GM12878 (cell line): Measurements from ENCODE around the gene AK4. TPM values are rescaled to one million over a fixed set of nuclear protein-coding genes. Genes with fewer than 3 reads are reported as not detected.

Experiments used
- ATAC-seq: fragments of 200-7000 bp; cut with Tn5 transposase; 3 replicates; pipeline ENCODE4 v1.9.1; 2020; ENCODE audit warnings: mild to moderate bottlenecking, moderate library complexity
- BruUV-seq: library from RNA; stranded (reverse); fragments of 400-500 nt; replicated peaks from 2 replicates; lab custom pipeline; 2021; lab: Mats Ljungman, UMichigan
- CTCF ChIA-PET: fragments of 300-600 bp; sonication (Branson Sonifier 250); formaldehyde crosslinking; extraction: SDS; loops from one replicate; lab custom pipeline; 2021; ENCODE audit warnings: inconsistent platforms; lab: Yijun Ruan, JAX
- POLR2A ChIA-PET: fragments of 350-600 bp; formaldehyde crosslinking; extraction: SDS; loops from one replicate; lab custom pipeline; 2021; ENCODE audit warnings: inconsistent platforms; lab: Charles Lee
- RAD21 ChIA-PET: fragments of 300-600 bp; sonication (Branson Sonifier 250); formaldehyde crosslinking; loops from one replicate; lab custom pipeline; 2023; ENCODE audit warnings: antibody characterized with exemption; ENCODE audit not compliant: unreplicated experiment; lab: Charles Lee
- SMC1A ChIA-PET: fragments of 300-600 bp; sonication (Branson Sonifier 250); formaldehyde crosslinking; loops from one replicate; lab custom pipeline; 2023; ENCODE audit not compliant: unreplicated experiment, uncharacterized antibody; lab: Charles Lee
- DNase-seq: peaks from one replicate; pipeline ENCODE4 v3.0.0-alpha.2; 2011; ENCODE audit warnings: low read depth, low spot score
- FAIRE-seq: peaks from 3 replicates; lab custom pipeline; 2011; peaks lifted over from hg19 to GRCh38; lab: Jason Lieb, UNC
- H2AFZ ChIP-seq: 2 replicates; pipeline ENCODE4 v1.6.0; 2011; ENCODE audit warnings: low read depth, low read length, control low read depth; ENCODE audit not compliant: control insufficient read depth
- H3K27ac ChIP-seq: 2 replicates; pipeline ENCODE4 v1.5.1; 2011; ENCODE audit warnings: control low read depth; ENCODE audit not compliant: control insufficient read depth, insufficient read depth
- H3K27me3 ChIP-seq, 2 experiments: replicated peaks in 1 of 2; 2 replicates each; pipeline versions ENCODE4 v1.6.0 to v1.6.1; 2011; ENCODE audit warnings: low read length in 1 of 2; ENCODE audit not compliant: control insufficient read depth in 2 of 2, insufficient read depth in 2 of 2
- H3K36me3 ChIP-seq, 2 experiments: 2 replicates each; pipeline ENCODE4 v1.5.1; 2011; ENCODE audit warnings: low read length in 1 of 2; ENCODE audit not compliant: control insufficient read depth in 2 of 2, insufficient read depth in 2 of 2
- H3K4me1 ChIP-seq: 2 replicates; pipeline ENCODE4 v1.6.1; 2011; ENCODE audit warnings: mild to moderate bottlenecking, low read length, moderate library complexity, mixed read lengths; ENCODE audit not compliant: control insufficient read depth, insufficient read depth
- H3K4me2 ChIP-seq: 2 replicates; pipeline ENCODE4 v1.6.0; 2011; ENCODE audit warnings: control low read depth; ENCODE audit not compliant: control insufficient read depth, insufficient read depth
- H3K4me3 ChIP-seq: fragments of 200-600 bp; sonication (generic); 2 replicates; pipeline ENCODE4 v1.5.1; 2016
- H3K79me2 ChIP-seq: 2 replicates; pipeline ENCODE4 v1.6.0; 2011; ENCODE audit warnings: low read length; ENCODE audit not compliant: control insufficient read depth, insufficient read depth
- H3K9ac ChIP-seq: 2 replicates; pipeline ENCODE4 v1.8.0; 2011; ENCODE audit warnings: low read length, control low read depth, mixed read lengths; ENCODE audit not compliant: control insufficient read depth, insufficient read depth
- H3K9me3 ChIP-seq: replicated peaks from 3 replicates; pipeline ENCODE4 v1.5.1; 2011; ENCODE audit warnings: mild to moderate bottlenecking, low read length; ENCODE audit not compliant: control insufficient read depth, insufficient read depth
- H4K20me1 ChIP-seq: 2 replicates; pipeline ENCODE4 v1.6.0; 2011; ENCODE audit not compliant: control insufficient read depth, insufficient read depth
- BCL11A ChIP-seq: IDR thresholded peaks from 2 replicates; pipeline ENCODE4 v1.6.1; 2011; ENCODE audit warnings: low read depth, low read length
- CEBPZ ChIP-seq: fragments of 150-350 bp; IDR thresholded peaks from 2 replicates; pipeline ENCODE4 v1.6.1; 2016; ENCODE audit warnings: low read depth, low read length
- DPF2 ChIP-seq: fragments of 450-650 bp; IDR thresholded peaks from 2 replicates; pipeline ENCODE4 v1.6.1; 2017; ENCODE audit warnings: mild to moderate bottlenecking
- E2F8 ChIP-seq: fragments of 450-650 bp; IDR thresholded peaks from 2 replicates; pipeline ENCODE4 v1.6.1; 2018; ENCODE audit warnings: mild to moderate bottlenecking, low read depth, moderate library complexity; ENCODE audit not compliant: partially characterized antibody
- ESRRA ChIP-seq: IDR thresholded peaks from 2 replicates; pipeline ENCODE4 v1.6.1; 2012; ENCODE audit warnings: mild to moderate bottlenecking, low read length, improper control_type of control experiment
- IKZF1 ChIP-seq: fragments of 450-650 bp; conservative IDR thresholded peaks from 2 replicates; pipeline ENCODE4 v1.6.1; 2017; ENCODE audit warnings: antibody characterized with exemption, mild to moderate bottlenecking
- IRF3 ChIP-seq: fragments of 450-650 bp; IDR thresholded peaks from 2 replicates; pipeline ENCODE4 v1.6.1; 2014; ENCODE audit warnings: mild to moderate bottlenecking
- MAX ChIP-seq: IDR thresholded peaks from 2 replicates; pipeline ENCODE4 v1.6.1; 2012; ENCODE audit warnings: low read depth, low read length, improper control_type of control experiment
- NRF1 ChIP-seq: conservative IDR thresholded peaks from 2 replicates; pipeline ENCODE4 v1.6.1; 2011; ENCODE audit warnings: mild to moderate bottlenecking, low read depth, low read length, improper control_type of control experiment
- POLR2AphosphoS5 ChIP-seq: IDR thresholded peaks from 2 replicates; pipeline ENCODE4 v1.6.1; 2011; ENCODE audit warnings: mild to moderate bottlenecking, low read length, inconsistent platforms
- RB1 ChIP-seq: fragments of 450-650 bp; formaldehyde crosslinking; IDR thresholded peaks from 2 replicates; pipeline ENCODE4 v1.6.1; 2017; ENCODE audit warnings: mild to moderate bottlenecking, borderline replicate concordance
- RBBP5 ChIP-seq: fragments of 200-600 bp; sonication (generic); conservative IDR thresholded peaks from 2 replicates; pipeline ENCODE4 v1.6.1; 2016
- SMC3 ChIP-seq: IDR thresholded peaks from 2 replicates; pipeline ENCODE4 v1.6.1; 2011; ENCODE audit warnings: low read length, improper control_type of control experiment, borderline replicate concordance
- STAT3 ChIP-seq: IDR thresholded peaks from 2 replicates; pipeline ENCODE4 v1.6.1; 2011; ENCODE audit warnings: low read depth, low read length, improper control_type of control experiment
- TARDBP ChIP-seq: IDR thresholded peaks from 2 replicates; pipeline ENCODE4 v1.6.1; 2016; ENCODE audit warnings: borderline replicate concordance
- ZBTB33 ChIP-seq: fragments of 450-650 bp; IDR thresholded peaks from 2 replicates; pipeline ENCODE4 v1.6.1; 2017; ENCODE audit warnings: mild to moderate bottlenecking
- WGBS: methylation state at CpG from one replicate; pipeline ENCODE4 v1.1.6; 2016; ENCODE audit warnings: low lambda C conversion rate; ENCODE audit not compliant: insufficient replicate concordance, insufficient coverage; ENCODE audit errors: missing lambda C conversion rate; 5-methylcytosine and 5-hydroxymethylcytosine counted together
- in situ Hi-C: fragments of 300-500 bp; cut with MboI; formaldehyde crosslinking; loops from 9 replicates; pipeline ENCODE4 v1.14.3; 2018; ENCODE audit warnings: mixed read lengths
- intact Hi-C: fragments of 100-400 bp; cut with micrococcal nuclease; formaldehyde crosslinking; loops from one replicate; pipeline ENCODE4 v1.14.2; 2022; ENCODE audit not compliant: unreplicated experiment
- polyA plus RNA-seq, 11 experiments: library from polyadenylated mRNA; depleted of rRNA in 4 of 11; unstranded in 6 of 11; stranded (reverse) in 5 of 11; fragments of >200 nt; fragmentation: Nextera tagmentation in 4 of 11; fragmentation: Illumina TruSeq in 1 of 11; extraction: Ambion mirVana in 4 of 11; extraction: Trizol in 1 of 11; gene quantifications; 1 replicate in 1 of 11; 2 replicates in 10 of 11; pipeline versions ENCODE4 v1.2.1 to v1.2.3, GENCODE V29; 2011 to 2016; ENCODE audit warnings: inconsistent platforms in 2 of 11, missing spikeins in 2 of 11, low read depth in 1 of 11
- total RNA-seq, 4 experiments: library from RNA; depleted of rRNA in 3 of 4; stranded (reverse); fragments of >200 nt in 3 of 4; fragmentation: Illumina TruSeq in 1 of 4; extraction: Trizol in 1 of 4; gene quantifications; 2 replicates each; pipeline versions ENCODE4 v1.2.1 to v1.2.3, GENCODE V29; 2013 to 2021

Gene AK4
- total and polyA plus RNA-seq, 10 of the 15 experiments (the other 5 are each of a cell fraction or from before 2014, with no cell fraction given): 23.9 to 161 (median 49.0) TPM

GRCh38 chr1:65210325-65210724 lies 62.3 kb downstream of the AK4 start:
- intact Hi-C loops: no loop called here
- H3K4me3 ChIP-seq: no peak overlapping the region
- FAIRE-seq (no peak), DNase-seq (no peak)
- H3K27ac ChIP-seq: no peak overlapping the region
- WGBS: 93% methylated on average over 5 of the region's 5 CpGs
- H3K9me3 ChIP-seq: no peaks in the 10 kb centered on the region
- POLR2A ChIA-PET: no interaction called here
- RAD21 ChIA-PET: interaction anchor here (1.2 kb wide), 1 partner anchor 41 kb away, joined by 3 read pairs; no protein-coding TSS in a partner anchor
- peaks cover 42% of the 10 kb centered on the region for H3K79me2 ChIP-seq
- H3K4me2 ChIP-seq: no peak overlapping the region
- TF ChIP-seq STAT3 (no peak), RB1 (no peak), RBBP5 (no peak), MAX (no peak), NRF1 (no peak), DPF2 (no peak), TARDBP (no peak), ESRRA (no peak), POLR2AphosphoS5 (no peak), IKZF1 (no peak), ZBTB33 (no peak), IRF3 (no peak), BCL11A (no peak), E2F8 (no peak), SMC3 (no peak), CEBPZ (no peak)
- TF ChIP-seq, all 136 proteins: peak for 0
- Histone ChIP-seq H2AFZ (no peak overlapping the region), H3K27me3 (no peaks in the 10 kb centered on the region), H3K4me1 (peaks cover 42% of the 10 kb centered on the region), H4K20me1 (peaks cover 3% of the 10 kb centered on the region; the same call in 1 of the 2 replicates), H3K36me3 (no peaks in the 10 kb centered on the region), H3K9ac (no peak overlapping the region)
- ChIA-PET SMC1A (interaction anchor here (1.2 to 2.4 kb wide), 4 partner anchors 45 to 135 kb away, joined by 3 to 10 read pairs (median 4); no protein-coding TSS in a partner anchor), CTCF (interaction anchor here (2.0 to 5.7 kb wide), 3 partner anchors 9 to 146 kb away, joined by 6 to 63 read pairs (median 24); no protein-coding TSS in a partner anchor)
- BruUV-seq: no TSS peak
- ATAC-seq: no peak
- in situ Hi-C loops: loop anchor here (25.0 kb wide), 1 partner anchor 148 kb away; no protein-coding TSS in a partner anchor
